Measurements from ENCODE around the gene YTHDF2.

YTHDF2 gene

DNA sequence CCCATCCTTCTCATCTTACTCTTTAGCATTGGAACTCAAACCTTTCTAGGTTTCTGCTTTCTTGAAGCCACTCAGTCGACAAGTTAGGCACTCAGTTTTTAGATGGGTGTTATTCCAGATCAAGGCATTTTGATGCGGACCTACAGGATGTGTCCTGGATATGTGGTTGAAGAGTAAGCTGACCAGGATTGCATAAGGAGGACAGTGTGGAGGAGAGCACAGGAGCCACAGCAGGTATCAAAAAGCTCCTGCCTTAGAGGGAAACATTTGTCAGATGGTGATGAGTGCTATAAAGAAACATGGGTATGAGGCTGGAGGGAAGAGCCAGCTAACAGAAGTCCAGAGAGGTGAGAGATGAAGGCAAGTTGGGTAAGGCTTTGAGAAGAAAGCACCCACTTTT is 41.3 kb downstream of the YTHDF2 start:
- TF ChIP-seq CTCF (IDR thresholded peaks at IDR 0.05; ENCODE audit: low read depth, low read length, missing control alignments): no peak
- H3K4me3 ChIP-seq (ENCODE audit: low read depth, low read length): no peak overlapping the region
- no peak for DNase-seq (ENCODE audit: low read depth)

- TF ChIP-seq CTCF (IDR thresholded peaks at IDR 0.05; ENCODE audit: low read depth, low read length, missing control alignments): no peak
- no peak for DNase-seq (ENCODE audit: low read depth)
Measured at GRCh38 chr1:28779751-28780408, 43.1 kb downstream of the YTHDF2 start.

GRCh38 chr1:28781305-28781704 is 44.6 kb downstream of the YTHDF2 start:
- DNase-seq (ENCODE audit: low read depth): no peak
- no peak for TF ChIP-seq CTCF (IDR thresholded peaks at IDR 0.05; ENCODE audit: low read depth, low read length, missing control alignments)
- H3K4me3 ChIP-seq (ENCODE audit: low read depth, low read length): no peak overlapping the region

More at GRCh38 chr1:28779751-28780408, 43.1 kb downstream of the YTHDF2 start:
- H3K4me3 ChIP-seq (ENCODE audit: low read depth, low read length): no peak overlapping the region

DNA sequence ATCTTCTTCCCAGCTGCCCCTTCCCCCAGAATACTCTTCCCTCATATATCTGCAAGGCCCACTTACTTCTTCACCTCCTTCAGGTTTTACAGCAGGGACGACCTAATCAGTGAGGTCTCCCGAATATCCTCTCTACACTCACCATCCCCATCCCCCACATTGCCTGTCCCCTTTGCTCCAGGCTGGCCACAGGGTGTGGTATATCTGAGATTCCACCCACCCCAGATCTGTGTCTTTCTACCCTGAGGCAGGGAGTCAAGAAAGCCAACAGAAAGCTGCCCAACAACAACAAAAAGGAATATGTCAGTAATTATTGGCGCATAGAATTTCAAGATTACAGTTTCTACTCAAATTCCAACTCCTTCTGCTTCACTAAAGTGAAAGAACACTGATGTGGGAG is 45.3 kb downstream of the YTHDF2 start:
- DNase-seq (ENCODE audit: low read depth): no peak
- no peak overlapping the region for H3K4me3 ChIP-seq (ENCODE audit: low read depth, low read length)
- no peak for TF ChIP-seq CTCF (IDR thresholded peaks at IDR 0.05; ENCODE audit: low read depth, low read length, missing control alignments)

DNA sequence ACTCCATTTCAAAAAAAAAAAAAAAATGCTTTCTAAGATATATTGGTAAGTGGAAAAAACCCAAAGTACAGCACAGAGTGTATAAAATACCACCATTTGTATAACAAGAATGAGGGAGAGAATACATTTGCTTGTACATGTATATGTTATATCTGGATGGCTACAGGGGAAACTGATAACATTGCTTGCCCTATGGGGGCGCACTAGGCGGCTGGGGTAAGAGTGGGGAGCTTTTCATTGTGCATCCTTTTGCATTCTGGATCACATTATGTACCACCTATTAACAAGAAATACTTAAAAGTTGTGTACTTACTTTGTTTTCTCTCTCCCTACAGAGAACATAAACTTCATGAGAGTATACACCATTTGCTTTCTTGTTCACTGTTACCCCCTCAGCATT is 46.6 kb downstream of the YTHDF2 start:
- DNase-seq (ENCODE audit: low read depth): no peak
- no peak overlapping the region for H3K4me3 ChIP-seq (ENCODE audit: low read depth, low read length)
- no peak for TF ChIP-seq CTCF (IDR thresholded peaks at IDR 0.05; ENCODE audit: low read depth, low read length, missing control alignments)

- DNase-seq (ENCODE audit: low read depth): no peak
- TF ChIP-seq CTCF (IDR thresholded peaks at IDR 0.05; ENCODE audit: low read depth, low read length, missing control alignments): no peak
- H3K4me3 ChIP-seq (ENCODE audit: low read depth, low read length): no peak overlapping the region
Measured at GRCh38 chr1:28789412-28789811, 52.7 kb downstream of the YTHDF2 start.

GRCh38 chr1:28789816-28790215 is 53.1 kb downstream of the YTHDF2 start:
- no peak overlapping the region for H3K4me3 ChIP-seq (ENCODE audit: low read depth, low read length)
- no peak for TF ChIP-seq CTCF (IDR thresholded peaks at IDR 0.05; ENCODE audit: low read depth, low read length, missing control alignments)
- DNase-seq (ENCODE audit: low read depth): no peak
